GM21528 (cell line): Measurements from ENCODE around the gene FNDC7.

Experiments
- ATAC-seq: cut with Tn5 transposase; IDR thresholded peaks from one replicate; pipeline ENCODE4 v1.9.1; 2021; ENCODE audit warnings: mild to moderate bottlenecking, moderate library complexity; ENCODE audit not compliant: unreplicated experiment, low FRiP score

Gene FNDC7

GRCh38 chr1:108791790-108792189, 79.1 kb downstream of the FNDC7 start:
- no peak for ATAC-seq
